HFF-Myc (cell line): ENCODE results near the gene NOS1AP.
"Not testable (repeated sequence)": the region's sequence is repeated elsewhere in the genome, so short reads cannot be mapped to it uniquely, and the experiment has no call there.

ENCODE experiments used
- DNase-seq: peaks from one replicate; pipeline ENCODE4 v3.0.0-alpha.2; 2011; ENCODE audit warnings: low read depth; ENCODE audit errors: extremely low read depth
- H3K4me3 ChIP-seq: replicated peaks from 2 replicates; pipeline ENCODE4 v1.5.1; 2011; ENCODE audit warnings: low read depth, mild to moderate bottlenecking, control low read depth, low read length
- CTCF ChIP-seq: IDR thresholded peaks from 2 replicates; pipeline ENCODE4 v1.5.1; 2012; ENCODE audit warnings: mild to moderate bottlenecking, low read depth, low read length, control low read depth; ENCODE audit errors: missing control alignments

The NOS1AP gene

DNA sequence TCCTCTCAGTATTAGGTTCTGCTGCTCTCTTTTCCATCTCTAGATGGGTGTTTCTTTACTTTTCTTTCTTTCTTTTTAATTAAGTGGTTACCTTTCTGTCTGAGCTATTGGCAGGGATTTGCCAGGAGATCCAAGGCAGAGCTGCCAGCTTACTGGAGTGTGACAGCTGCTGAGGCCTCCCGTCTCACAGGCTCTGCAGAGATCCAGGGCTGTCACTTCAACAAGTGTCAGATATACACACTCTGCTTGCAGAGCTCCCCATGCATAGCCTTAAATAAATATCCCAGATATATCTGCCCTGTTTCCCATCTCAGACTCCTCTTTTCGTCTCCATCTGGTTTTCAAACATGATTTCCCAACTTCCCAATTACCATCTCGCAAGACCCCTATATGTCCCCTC is 124.3 kb downstream of the NOS1AP start:
- no peak for TF ChIP-seq CTCF
- no peak for DNase-seq
- no peak overlapping the region for H3K4me3 ChIP-seq

GRCh38 chr1:162195567-162195966 is 126.1 kb downstream of the NOS1AP start:
- H3K4me3 ChIP-seq: no peak overlapping the region
- DNase-seq: no peak
- TF ChIP-seq CTCF: no peak

DNA sequence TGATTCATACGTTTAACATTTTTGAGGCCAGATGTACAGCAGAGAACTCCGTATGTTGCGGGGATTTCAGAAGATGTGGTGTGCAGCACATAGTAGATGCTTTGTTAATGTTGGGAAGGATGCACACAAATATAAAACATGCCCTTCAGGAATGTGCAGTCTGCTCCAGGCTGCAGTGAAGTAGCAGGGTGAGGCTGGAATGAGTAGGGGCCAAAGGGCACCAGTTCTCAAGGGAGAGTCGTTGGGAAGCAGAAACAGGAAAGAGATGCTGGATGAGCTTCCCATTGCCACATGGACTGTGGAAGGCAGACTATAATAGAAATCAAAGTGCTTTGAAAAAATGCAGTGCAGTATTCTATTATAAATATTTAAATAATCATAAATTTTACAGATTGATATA is 126.9 kb downstream of the NOS1AP start:
- no peak for TF ChIP-seq CTCF
- no peak for DNase-seq
- no peak overlapping the region for H3K4me3 ChIP-seq

GRCh38 chr1:162197041-162197531 is 127.6 kb downstream of the NOS1AP start:
- H3K4me3 ChIP-seq: no peak overlapping the region
- no peak for TF ChIP-seq CTCF
- no peak for DNase-seq

- H3K4me3 ChIP-seq: no peak overlapping the region
- DNase-seq: no peak
- no peak for TF ChIP-seq CTCF
These were observed 128.3 kb downstream of the NOS1AP start for GRCh38 chr1:162197615-162198421.

DNA sequence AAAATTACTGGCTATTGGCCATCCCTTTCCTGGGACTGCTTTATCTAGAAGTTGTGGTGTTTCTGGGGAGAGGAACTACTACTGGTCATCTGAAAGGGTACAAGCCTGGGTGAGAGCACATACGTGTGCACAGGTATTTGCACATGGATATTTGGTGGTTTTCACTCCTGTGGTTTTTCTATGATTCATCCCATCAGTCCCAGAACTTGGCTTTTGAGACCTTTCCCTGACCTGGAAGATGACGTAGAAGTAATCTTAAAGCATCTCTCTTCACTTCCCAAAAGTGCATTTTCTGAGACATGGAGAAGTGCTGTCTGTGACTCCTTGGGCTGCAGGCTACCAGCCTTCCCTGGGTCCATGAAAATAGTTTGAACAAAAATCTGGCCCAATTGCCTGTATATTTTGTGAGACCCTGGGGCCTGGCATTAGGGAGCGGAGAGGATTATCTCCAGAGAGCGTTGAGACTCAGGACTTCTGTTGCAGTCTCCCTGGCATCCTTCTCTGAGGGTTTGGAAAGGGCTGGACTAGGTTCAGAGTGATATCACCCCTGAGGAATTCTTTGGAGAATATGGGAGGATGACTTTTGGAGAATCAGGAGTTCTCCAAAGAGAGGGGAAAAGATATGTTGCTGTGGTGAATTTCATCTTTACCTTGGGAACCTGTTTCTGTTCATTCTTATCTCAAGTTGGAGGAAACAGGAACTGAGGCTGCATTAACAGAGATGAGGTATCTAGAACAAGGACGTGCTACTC is 130.8 kb downstream of the NOS1AP start:
- no peak for DNase-seq
- no peak overlapping the region for H3K4me3 ChIP-seq
- no peak for TF ChIP-seq CTCF

- not testable (repeated sequence) for DNase-seq, H3K4me3 ChIP-seq
These were observed 131.6 kb downstream of the NOS1AP start for GRCh38 chr1:162201062-162201461.
